Adrenal gland (tissue), 12 donors: ENCODE data around the gene ADARB2. TPM values are rescaled to one million over a fixed set of nuclear protein-coding genes. Genes with fewer than 3 reads are reported as not detected.

Experiments
- DNase-seq, 7 donors: peaks; one replicate each; pipeline ENCODE4 v3.0.0-alpha.2; 2019 to 2020
- H3K27ac ChIP-seq, 5 donors: fragments of 200-600 bp; sonication (generic) in 4 of 5; 1 replicate in 3 of 5; 2 replicates in 2 of 5; pipeline versions ENCODE4 v1.5.1 to v1.8.0; 2016 to 2020; ENCODE audit warnings: mild to moderate bottlenecking in 1 of 5
- H3K27me3 ChIP-seq: fragments of 200-600 bp; 2 replicates; pipeline ENCODE4 v1.8.0; 2021
- H3K36me3 ChIP-seq, 2 donors: fragments of 200-600 bp; replicated peaks in 1 of 2; 1 replicate in 1 of 2; 2 replicates in 1 of 2; pipeline versions ENCODE4 v1.5.1 to v1.8.0; 2018 to 2022
- H3K4me1 ChIP-seq, 2 donors: fragments of 200-600 bp; replicated peaks in 1 of 2; 1 replicate in 1 of 2; 2 replicates in 1 of 2; pipeline versions ENCODE4 v1.5.1 to v1.8.0; 2018 to 2021
- H3K4me3 ChIP-seq, 4 donors: fragments of 200-600 bp; sonication (generic) in 3 of 4; one replicate each; pipeline ENCODE4 v1.5.1; 2016 to 2018
- H3K9me3 ChIP-seq, 3 donors: fragments of 200-600 bp; sonication (generic) in 1 of 3; replicated peaks in 1 of 3; 1 replicate in 2 of 3; 2 replicates in 1 of 3; pipeline versions ENCODE4 v1.5.1 to v1.8.0; 2016 to 2021
- POLR2A ChIP-seq, 2 donors: fragments of 450-650 bp; IDR thresholded peaks; one replicate each; pipeline ENCODE4 v1.6.1; 2017; ENCODE audit warnings: antibody characterized with exemption in 2 of 2, mild to moderate bottlenecking in 2 of 2, moderate library complexity in 1 of 2
- WGBS, 4 donors: extraction: QIAGEN DNeasy Blood & Tissue Kit in 2 of 4; methylation state at CpG; one replicate each; pipeline versions ENCODE4 v1.1.5 to v1.1.7; 2013 to 2017; 5-methylcytosine and 5-hydroxymethylcytosine counted together
- intact Hi-C, 2 donors: fragments of 100-400 bp; cut with DNase I; formaldehyde crosslinking; loops; one replicate each; pipeline versions ENCODE4 v1.14.1 to v1.15.0; 2022 to 2023
- polyA plus RNA-seq, 3 donors: library from polyadenylated mRNA; stranded (reverse); fragments of 200-250 nt in 2 of 3; fragments of 350-450 nt in 1 of 3; fragmentation: Illumina TruSeq in 1 of 3; extraction: RNeasy Lipid Tissue Mini Kit (QIAGEN cat#74804) in 1 of 3; gene quantifications; one replicate each; pipeline ENCODE4 v1.2.3, GENCODE V29; 2013 to 2014
- total RNA-seq, 9 donors: library from RNA; depleted of rRNA in 4 of 9; stranded (reverse); fragments of >200 nt in 4 of 9; fragments of 120-200 nt in 1 of 9; fragmentation: NEBNext Ultra II Directional in 1 of 9; extraction: Animal tissue kit (Norgen Biotek cat#: 25700) in 1 of 9; gene quantifications; one replicate each; pipeline versions ENCODE4 v1.1.0 to v1.2.4, GENCODE V29; 2013 to 2023
- TF ChIP-seq, protein P1 (sequence below), 6 experiments: fragments of 450-650 bp in 4 of 6; fragments of 200-600 bp in 2 of 6; sonication (generic) in 1 of 6; IDR thresholded peaks; 1 replicate in 5 of 6; 2 replicates in 1 of 6; pipeline versions ENCODE4 v1.5.1 to v1.8.0; 2016 to 2021; ENCODE audit warnings: antibody characterized with exemption in 6 of 6, mild to moderate bottlenecking in 2 of 6, moderate library complexity in 1 of 6
- donor health status: healthy with polysubstance abuse.
- donor health status: Bipolar disorder and iron deficiency.
- donor health status: DM: yes; HTN: yes; CAD: no.
- donor health status: DM: no; HTN: no; CAD: no.
- donor health status: DM: no; HTN: no; CAD: no.
- donor health status: DM: yes; HTN: yes; CAD: no.

ADARB2 gene
- total and polyA plus RNA-seq, 12 donors = 0.14 to 3.1 (median 0.91) TPM

DNA sequence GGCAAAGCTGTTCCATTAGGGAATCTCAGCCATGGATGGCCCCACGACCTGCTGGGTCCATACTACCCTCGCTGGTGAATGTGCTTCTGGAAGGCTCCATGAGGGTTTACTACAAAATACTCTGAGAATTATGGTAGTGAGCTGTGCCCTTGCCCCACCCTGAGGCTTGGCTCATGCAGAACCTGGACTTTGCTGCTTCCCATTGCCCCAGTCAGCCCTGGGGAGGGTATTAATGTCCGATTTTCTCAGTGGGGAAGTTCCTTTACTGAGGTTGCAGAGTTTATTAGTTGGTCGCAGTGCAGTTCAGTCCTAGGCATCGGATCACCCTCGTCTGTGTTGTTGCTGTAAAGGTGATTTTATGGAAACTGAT, 371.0 kb downstream of the ADARB2 start:
- Histone ChIP-seq H3K27ac (no peak overlapping the region), H3K4me1 (no peaks in the 10 kb centered on the region), H3K27me3 (peaks cover 8% of the 10 kb centered on the region), H3K9me3 (no peaks in the 10 kb centered on the region), H3K4me3 (no peak overlapping the region), H3K36me3 (no peaks in the 10 kb centered on the region)
- TF ChIP-seq, protein P1, sequence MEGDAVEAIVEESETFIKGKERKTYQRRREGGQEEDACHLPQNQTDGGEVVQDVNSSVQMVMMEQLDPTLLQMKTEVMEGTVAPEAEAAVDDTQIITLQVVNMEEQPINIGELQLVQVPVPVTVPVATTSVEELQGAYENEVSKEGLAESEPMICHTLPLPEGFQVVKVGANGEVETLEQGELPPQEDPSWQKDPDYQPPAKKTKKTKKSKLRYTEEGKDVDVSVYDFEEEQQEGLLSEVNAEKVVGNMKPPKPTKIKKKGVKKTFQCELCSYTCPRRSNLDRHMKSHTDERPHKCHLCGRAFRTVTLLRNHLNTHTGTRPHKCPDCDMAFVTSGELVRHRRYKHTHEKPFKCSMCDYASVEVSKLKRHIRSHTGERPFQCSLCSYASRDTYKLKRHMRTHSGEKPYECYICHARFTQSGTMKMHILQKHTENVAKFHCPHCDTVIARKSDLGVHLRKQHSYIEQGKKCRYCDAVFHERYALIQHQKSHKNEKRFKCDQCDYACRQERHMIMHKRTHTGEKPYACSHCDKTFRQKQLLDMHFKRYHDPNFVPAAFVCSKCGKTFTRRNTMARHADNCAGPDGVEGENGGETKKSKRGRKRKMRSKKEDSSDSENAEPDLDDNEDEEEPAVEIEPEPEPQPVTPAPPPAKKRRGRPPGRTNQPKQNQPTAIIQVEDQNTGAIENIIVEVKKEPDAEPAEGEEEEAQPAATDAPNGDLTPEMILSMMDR (IDR thresholded peaks at IDR 0.05) = no peak
- TF ChIP-seq POLR2A (IDR thresholded peaks at IDR 0.05) = no peak
- intact Hi-C loops = no loop called here
- DNase-seq = no peak
- WGBS, 4 donors = 63 to 82% (median 78%) methylated on average over 6 of the region's 6 CpGs

DNA sequence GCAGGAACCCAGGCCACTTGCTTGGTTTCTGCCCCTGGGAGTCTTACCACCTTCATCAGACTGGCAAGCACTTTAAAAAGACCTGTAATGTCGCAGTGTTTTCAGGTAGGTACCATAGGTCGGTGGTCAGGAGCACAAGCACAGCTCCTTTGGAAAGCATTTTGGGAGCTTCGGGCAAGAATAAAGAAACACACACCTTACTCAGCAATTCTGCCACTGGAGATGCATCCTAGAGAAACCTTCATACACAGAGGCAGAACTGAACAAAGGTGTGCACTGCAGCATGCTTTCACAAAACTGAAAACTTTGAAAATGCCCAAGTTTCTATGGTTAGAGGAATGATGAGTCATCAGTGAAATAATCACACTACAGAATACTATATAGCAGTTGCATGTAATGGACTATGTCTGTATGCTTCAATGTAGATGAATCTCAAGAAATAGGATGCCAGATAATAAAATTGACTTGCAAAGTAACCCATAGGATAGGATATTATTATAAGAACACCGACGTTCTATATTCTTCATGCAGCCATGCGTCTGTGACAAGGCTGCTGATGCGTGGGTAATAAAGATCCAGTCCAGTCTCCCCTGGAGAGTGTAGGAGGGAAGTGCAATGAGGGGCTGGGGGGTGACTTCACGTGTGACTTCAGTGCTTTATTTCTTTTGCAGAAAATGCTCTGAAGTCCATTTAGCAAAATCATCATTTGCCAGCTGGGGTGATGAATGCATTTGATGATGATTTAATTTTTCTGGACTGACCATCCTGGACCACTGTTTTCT, 371.6 kb downstream of the ADARB2 start:
- H3K27me3 ChIP-seq = peaks cover 8% of the 10 kb centered on the region
- no peaks in the 10 kb centered on the region for H3K36me3 ChIP-seq
- H3K9me3 ChIP-seq = no peaks in the 10 kb centered on the region
- H3K4me3 ChIP-seq = no peak overlapping the region
- peak in 1 of 7 donors; percentile 20 for DNase-seq
- no peak overlapping the region for H3K27ac ChIP-seq
- intact Hi-C loops = no loop called here
- TF ChIP-seq, protein P1 (IDR thresholded peaks at IDR 0.05) = no peak
- no peak for TF ChIP-seq POLR2A (IDR thresholded peaks at IDR 0.05)
- WGBS, 4 donors = 76 to 88% (median 81%) methylated on average over 8 of the region's 8 CpGs
- H3K4me1 ChIP-seq = no peaks in the 10 kb centered on the region

DNA sequence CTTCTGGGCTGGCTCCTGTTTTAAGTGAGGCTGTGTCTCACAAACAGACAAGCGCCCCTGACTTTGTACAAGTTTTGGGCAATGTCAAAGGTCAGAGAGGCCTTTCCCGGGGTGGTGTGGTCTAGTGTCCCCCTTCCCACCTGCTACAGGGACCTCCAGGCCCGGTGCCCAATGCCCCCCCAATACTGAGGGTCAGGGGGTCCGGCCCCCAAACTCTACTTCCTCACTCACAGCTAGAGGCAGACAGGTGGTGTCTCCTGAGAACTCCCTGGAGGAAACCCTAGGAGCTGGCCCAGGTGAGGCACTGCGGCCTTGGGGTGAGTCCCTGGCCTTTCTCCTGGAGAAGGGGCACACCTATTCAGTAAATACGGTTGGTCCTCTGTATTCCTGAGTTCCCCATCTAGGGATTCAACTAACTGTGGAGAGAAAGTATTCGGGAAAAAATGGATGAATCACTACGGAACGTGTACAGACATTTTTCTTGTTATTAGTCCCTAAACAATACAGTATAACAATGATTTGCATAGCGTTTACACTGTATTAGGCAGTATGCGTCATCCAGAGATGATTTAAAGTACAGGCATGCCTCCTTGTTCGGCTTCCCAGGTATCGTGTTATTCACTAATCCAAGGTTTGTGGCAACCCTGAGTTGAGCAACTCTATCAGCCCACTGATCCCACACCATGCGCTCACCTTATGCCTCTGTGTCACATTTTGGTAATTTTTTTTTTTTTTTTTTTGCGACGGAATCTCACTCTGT, 373.0 kb downstream of the ADARB2 start:
- H3K4me1 ChIP-seq = no peaks in the 10 kb centered on the region
- H3K9me3 ChIP-seq = no peaks in the 10 kb centered on the region
- no peak for TF ChIP-seq POLR2A (IDR thresholded peaks at IDR 0.05)
- TF ChIP-seq, protein P1 (IDR thresholded peaks at IDR 0.05) = no peak
- intact Hi-C loops = no loop called here
- peak in 2 of 7 donors; percentile 2 to 39 for DNase-seq
- 85 to 91% (median 89%) methylated on average over 12 to 16 of the region's 16 CpGs for WGBS, 4 donors
- no peak overlapping the region for H3K4me3 ChIP-seq
- no peaks in the 10 kb centered on the region for H3K36me3 ChIP-seq
- no peak overlapping the region for H3K27ac ChIP-seq
- peaks cover 3% of the 10 kb centered on the region for H3K27me3 ChIP-seq

DNA sequence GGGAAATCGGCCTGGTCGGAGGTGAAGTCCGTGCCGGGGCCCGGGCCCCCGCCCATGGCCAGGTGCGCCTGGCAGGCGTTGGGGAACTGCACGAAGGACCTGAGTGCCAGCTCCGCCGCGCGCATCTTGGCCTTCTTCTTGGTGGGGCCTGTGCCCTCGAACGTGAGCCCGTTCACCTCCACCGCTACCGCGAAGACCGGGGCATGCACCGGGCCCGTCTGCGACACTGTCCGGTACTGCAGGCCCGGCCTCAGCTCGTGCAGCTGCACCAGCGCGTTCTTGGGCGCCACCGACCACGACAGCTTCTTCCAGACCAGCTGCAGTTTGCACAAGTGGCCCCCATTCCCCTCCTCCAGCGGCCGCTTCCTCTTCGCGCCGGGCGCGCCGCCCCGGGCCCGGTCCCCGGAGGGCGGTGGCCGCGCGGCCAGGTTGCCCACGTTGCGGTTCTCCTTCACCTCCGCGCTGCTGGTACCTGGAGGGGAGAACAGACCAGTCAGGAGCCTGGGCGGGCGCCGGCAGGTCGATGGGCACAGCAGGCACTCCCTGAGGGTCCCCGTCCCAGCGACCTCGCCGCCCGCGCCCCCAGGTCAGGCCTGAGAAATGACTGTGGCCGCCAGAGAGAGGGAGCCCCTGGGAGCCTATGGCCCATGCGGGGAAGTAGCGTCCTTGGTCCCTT, 373.7 kb downstream of the ADARB2 start:
- intact Hi-C loops = no loop called here
- no peak for TF ChIP-seq POLR2A (IDR thresholded peaks at IDR 0.05)
- TF ChIP-seq, protein P1 (IDR thresholded peaks at IDR 0.05) = no peak
- H3K27ac ChIP-seq = no peak overlapping the region
- no peak overlapping the region for H3K4me3 ChIP-seq
- no peaks in the 10 kb centered on the region for H3K9me3 ChIP-seq
- 65 to 84% (median 68%) methylated on average over 38 to 63 of the region's 63 CpGs for WGBS, 4 donors
- H3K36me3 ChIP-seq = no peaks in the 10 kb centered on the region
- no peaks in the 10 kb centered on the region for H3K4me1 ChIP-seq
- DNase-seq = peak in 2 of 7 donors; percentile 7 to 25
- peaks cover 3% of the 10 kb centered on the region for H3K27me3 ChIP-seq
